Body of pancreas (tissue), 4 donors: ENCODE results near the gene MUC15. TPM values are rescaled to one million over a fixed set of nuclear protein-coding genes. Genes with fewer than 3 reads are reported as not detected.
"Not testable (repeated sequence)": the region's sequence is repeated elsewhere in the genome, so short reads cannot be mapped to it uniquely, and the experiment has no call there.

Experiments
- ATAC-seq: fragments of 150-250 bp; one replicate; pipeline ENCODE4 v1.9.1; 2016
- DNase-seq, 4 donors: peaks; one replicate each; pipeline ENCODE4 v3.0.0-alpha.2; 2019
- H3K27ac ChIP-seq, 4 donors: fragments of 200-600 bp; sonication (generic); 1 replicate in 3 of 4; 2 replicates in 1 of 4; pipeline versions ENCODE4 v1.5.1 to v1.6.1; 2016 to 2019; ENCODE audit warnings: mild to moderate bottlenecking in 1 of 4, mixed read lengths in 1 of 4, moderate library complexity in 1 of 4
- H3K27me3 ChIP-seq, 2 donors: fragments of 200-600 bp; sonication (generic); one replicate each; pipeline ENCODE4 v1.6.0; 2016; ENCODE audit warnings: mild to moderate bottlenecking in 1 of 2
- H3K36me3 ChIP-seq, 2 donors: fragments of 200-600 bp; sonication (generic); replicated peaks in 1 of 2; 2 replicates each; pipeline ENCODE4 v1.5.1; 2016; ENCODE audit warnings: low read depth in 2 of 2; ENCODE audit not compliant: insufficient read depth in 1 of 2
- H3K4me1 ChIP-seq: fragments of 200-600 bp; sonication (generic); one replicate; pipeline ENCODE4 v1.6.0; 2016
- H3K4me3 ChIP-seq, 2 donors: fragments of 200-600 bp; sonication (generic); 1 replicate in 1 of 2; 2 replicates in 1 of 2; pipeline ENCODE4 v1.5.1; 2016 to 2019
- H3K9me3 ChIP-seq, 3 donors: fragments of 200-600 bp; sonication (generic); 1 replicate in 2 of 3; 2 replicates in 1 of 3; pipeline ENCODE4 v1.5.1; 2016
- POLR2A ChIP-seq, 3 donors: fragments of 450-650 bp; IDR thresholded peaks; one replicate each; pipeline ENCODE4 v1.6.1; 2016; ENCODE audit warnings: antibody characterized with exemption in 3 of 3, mild to moderate bottlenecking in 2 of 3
- whole genome bisulfite sequencing, 2 donors: methylation state at CpG; one replicate each; pipeline ENCODE4 v1.1.5; 2017; 5-methylcytosine and 5-hydroxymethylcytosine counted together
- intact Hi-C: fragments of 100-400 bp; cut with DNase I; formaldehyde crosslinking; loops from one replicate; pipeline ENCODE4 v1.15.1; 2023
- total RNA-seq, 2 donors: library from RNA; depleted of rRNA; stranded (reverse); fragments of >200 nt; gene quantifications; one replicate each; pipeline ENCODE4 v1.1.0, GENCODE V29; 2016
- TF ChIP-seq, protein P1 (sequence below), 7 experiments: fragments of 450-650 bp in 4 of 7; fragments of 200-600 bp in 3 of 7; sonication (generic) in 3 of 7; IDR thresholded peaks; one replicate each; pipeline ENCODE4 v1.5.1; 2016 to 2019; ENCODE audit warnings: antibody characterized with exemption in 7 of 7

The MUC15 gene
- total RNA-seq, 2 donors from 2014 or later = 8.0 to 9.2 TPM

GRCh38 chr11:26599425-26599824 lies 27.4 kb upstream of the MUC15 start:
- Histone ChIP-seq H3K4me1 (no peaks in the 10 kb centered on the region), H3K4me3 (no peak overlapping the region), H3K36me3 (no peaks in the 10 kb centered on the region), H3K9me3 (no peaks in the 10 kb centered on the region), H3K27ac (no peak overlapping the region), H3K27me3 (no peaks in the 10 kb centered on the region)
- intact Hi-C loops = no loop called here
- 56 to 74% methylated on average over 2 of the region's 2 CpGs for WGBS, 2 donors
- TF ChIP-seq, protein P1, sequence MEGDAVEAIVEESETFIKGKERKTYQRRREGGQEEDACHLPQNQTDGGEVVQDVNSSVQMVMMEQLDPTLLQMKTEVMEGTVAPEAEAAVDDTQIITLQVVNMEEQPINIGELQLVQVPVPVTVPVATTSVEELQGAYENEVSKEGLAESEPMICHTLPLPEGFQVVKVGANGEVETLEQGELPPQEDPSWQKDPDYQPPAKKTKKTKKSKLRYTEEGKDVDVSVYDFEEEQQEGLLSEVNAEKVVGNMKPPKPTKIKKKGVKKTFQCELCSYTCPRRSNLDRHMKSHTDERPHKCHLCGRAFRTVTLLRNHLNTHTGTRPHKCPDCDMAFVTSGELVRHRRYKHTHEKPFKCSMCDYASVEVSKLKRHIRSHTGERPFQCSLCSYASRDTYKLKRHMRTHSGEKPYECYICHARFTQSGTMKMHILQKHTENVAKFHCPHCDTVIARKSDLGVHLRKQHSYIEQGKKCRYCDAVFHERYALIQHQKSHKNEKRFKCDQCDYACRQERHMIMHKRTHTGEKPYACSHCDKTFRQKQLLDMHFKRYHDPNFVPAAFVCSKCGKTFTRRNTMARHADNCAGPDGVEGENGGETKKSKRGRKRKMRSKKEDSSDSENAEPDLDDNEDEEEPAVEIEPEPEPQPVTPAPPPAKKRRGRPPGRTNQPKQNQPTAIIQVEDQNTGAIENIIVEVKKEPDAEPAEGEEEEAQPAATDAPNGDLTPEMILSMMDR (IDR thresholded peaks at IDR 0.05) = no peak
- no peak for TF ChIP-seq POLR2A (IDR thresholded peaks at IDR 0.05)
- DNase-seq (no peak), ATAC-seq (no peak)

DNA sequence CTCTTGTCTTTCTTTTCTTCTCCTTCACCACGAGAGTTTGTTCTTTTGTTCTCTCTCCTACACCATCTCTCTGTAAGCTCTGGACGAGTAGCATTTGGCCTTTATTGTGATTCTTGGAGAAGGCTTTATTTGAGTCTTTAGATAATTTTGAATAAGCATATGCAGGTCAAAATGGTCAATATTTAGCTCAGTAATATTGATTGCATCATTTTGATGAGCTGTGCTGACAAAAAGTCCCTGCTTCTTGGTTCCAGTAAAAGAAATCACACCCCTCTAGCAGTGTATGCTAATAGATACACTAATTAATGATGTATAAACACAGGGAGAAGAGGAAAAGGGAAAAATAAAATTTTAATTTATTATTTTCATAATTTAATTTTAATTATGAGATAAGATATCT lies 25.8 kb upstream of the MUC15 start:
- Histone ChIP-seq H3K9me3 (no peaks in the 10 kb centered on the region), H3K36me3 (no peaks in the 10 kb centered on the region), H3K27ac (no peak overlapping the region), H3K4me1 (no peaks in the 10 kb centered on the region), H3K4me3 (no peak overlapping the region), H3K27me3 (no peaks in the 10 kb centered on the region)
- DNase-seq (no peak), ATAC-seq (no peak)
- TF ChIP-seq, protein P1 (IDR thresholded peaks at IDR 0.05) = no peak
- no peak for TF ChIP-seq POLR2A (IDR thresholded peaks at IDR 0.05)
- intact Hi-C loops = no loop called here
- WGBS, 2 donors = 46 to 69% methylated on average over 2 of the region's 2 CpGs

DNA sequence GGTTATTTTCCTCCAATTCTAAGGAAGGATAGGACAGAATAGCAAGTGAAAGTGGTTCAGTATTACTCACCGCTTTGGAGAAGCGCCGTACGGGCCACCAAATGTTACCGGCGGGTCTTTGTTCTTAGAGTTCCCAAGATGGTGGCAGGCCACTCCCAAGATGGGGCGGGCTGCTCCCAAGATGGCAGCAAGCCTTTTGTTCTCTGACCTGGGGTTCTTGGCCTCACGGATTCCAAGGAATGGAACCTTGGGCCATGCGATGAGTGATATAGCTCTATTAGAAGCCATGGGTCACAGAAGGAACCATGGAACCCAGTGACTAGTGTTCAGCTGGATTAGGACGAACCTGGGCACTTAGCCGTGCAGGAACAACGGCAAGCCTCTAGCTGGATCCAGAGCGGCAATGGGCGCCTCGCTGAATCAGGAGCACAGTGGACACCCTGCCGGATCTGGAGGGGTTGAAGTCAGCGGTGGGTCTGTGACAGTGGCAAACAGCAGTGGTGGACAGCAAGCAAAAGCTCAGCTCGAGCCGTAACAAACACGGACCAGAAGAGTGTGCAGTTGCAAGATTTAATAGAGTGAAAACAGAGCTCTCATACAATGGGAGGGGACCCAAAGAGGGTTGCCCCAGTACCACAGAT lies 25.1 kb upstream of the MUC15 start:
- ATAC-seq, intact Hi-C loops, H3K4me1 ChIP-seq, H3K9me3 ChIP-seq, H3K27me3 ChIP-seq, H3K4me3 ChIP-seq, H3K36me3 ChIP-seq, DNase-seq, H3K27ac ChIP-seq: not testable (repeated sequence)
- 82 to 86% methylated on average over 20 of the region's 20 CpGs for WGBS, 2 donors

GRCh38 chr11:26595207-26595865 lies 23.3 kb upstream of the MUC15 start:
- H3K9me3 ChIP-seq, intact Hi-C loops, DNase-seq, H3K4me3 ChIP-seq, H3K4me1 ChIP-seq, H3K27ac ChIP-seq, H3K27me3 ChIP-seq, ATAC-seq, H3K36me3 ChIP-seq: not testable (repeated sequence)
- 35 to 50% methylated on average over 7 of the region's 7 CpGs for WGBS, 2 donors

- no peak overlapping the region for H3K4me3 ChIP-seq
- H3K27me3 ChIP-seq = no peaks in the 10 kb centered on the region
- ATAC-seq (no peak), DNase-seq (no peak)
- no peaks in the 10 kb centered on the region for H3K9me3 ChIP-seq
- no peaks in the 10 kb centered on the region for H3K4me1 ChIP-seq
- H3K27ac ChIP-seq = no peak overlapping the region
- no peak for TF ChIP-seq POLR2A (IDR thresholded peaks at IDR 0.05)
- TF ChIP-seq, protein P1 (IDR thresholded peaks at IDR 0.05) = no peak
- H3K36me3 ChIP-seq = no peaks in the 10 kb centered on the region
- 60 to 67% methylated on average over 11 of the region's 11 CpGs for WGBS, 2 donors
- intact Hi-C loops = no loop called here
Measured at GRCh38 chr11:26593691-26594090, 21.6 kb upstream of the MUC15 start.

GRCh38 chr11:26587073-26587472 lies 15.0 kb upstream of the MUC15 start:
- Histone ChIP-seq H3K27me3 (no peaks in the 10 kb centered on the region), H3K9me3 (no peaks in the 10 kb centered on the region), H3K27ac (no peak overlapping the region), H3K36me3 (no peaks in the 10 kb centered on the region), H3K4me3 (no peak overlapping the region), H3K4me1 (no peaks in the 10 kb centered on the region)
- DNase-seq (no peak), ATAC-seq (no peak)
- no peak for TF ChIP-seq POLR2A (IDR thresholded peaks at IDR 0.05)
- TF ChIP-seq, protein P1 (IDR thresholded peaks at IDR 0.05) = no peak
- 52 to 56% methylated on average over 2 of the region's 2 CpGs for WGBS, 2 donors
- intact Hi-C loops = no loop called here
